GM23338 (cell line): ENCODE measurements around the gene NCF2. TPM values are rescaled to one million over a fixed set of nuclear protein-coding genes. Genes with fewer than 3 reads are reported as not detected.

Experiments
- ATAC-seq: fragments of 200-7000 bp; cut with Tn5 transposase; 3 replicates; pipeline ENCODE4 v1.9.1; 2020
- DNase-seq: peaks from one replicate; pipeline ENCODE4 v3.0.0-alpha.2; 2015; ENCODE audit warnings: low spot score
- H2AFZ ChIP-seq: fragments of 200-600 bp; sonication (generic); 2 replicates; pipeline ENCODE4 v1.8.0; 2016; ENCODE audit warnings: antibody characterized with exemption, mild to moderate bottlenecking, moderate library complexity
- H3F3A ChIP-seq: fragments of 200-600 bp; sonication (generic); replicated peaks from 2 replicates; pipeline ENCODE4 v1.8.0; 2017; ENCODE audit warnings: antibody characterized with exemption, mixed run types, low read depth
- H3K27ac ChIP-seq: fragments of 200-600 bp; sonication (generic); 2 replicates; pipeline ENCODE4 v1.6.1; 2016; ENCODE audit warnings: low read depth
- H3K27me3 ChIP-seq: fragments of 200-600 bp; sonication (generic); 2 replicates; pipeline ENCODE4 v1.8.0; 2016; ENCODE audit warnings: mild to moderate bottlenecking, mixed run types, moderate library complexity; ENCODE audit not compliant: insufficient read depth
- H3K36me3 ChIP-seq: fragments of 200-600 bp; sonication (generic); 2 replicates; pipeline ENCODE4 v1.8.0; 2016; ENCODE audit warnings: mild to moderate bottlenecking; ENCODE audit not compliant: insufficient read depth
- H3K4me1 ChIP-seq: fragments of 200-600 bp; sonication (generic); 2 replicates; pipeline ENCODE4 v1.8.0; 2016; ENCODE audit warnings: mild to moderate bottlenecking, moderate library complexity; ENCODE audit not compliant: insufficient read depth
- H3K4me2 ChIP-seq: fragments of 200-600 bp; sonication (generic); 2 replicates; pipeline ENCODE4 v1.7.1; 2017; ENCODE audit warnings: mixed run types
- H3K4me3 ChIP-seq: fragments of 200-600 bp; sonication (generic); 2 replicates; pipeline ENCODE4 v1.6.1; 2016; ENCODE audit warnings: mixed run types
- H3K79me2 ChIP-seq: fragments of 200-600 bp; sonication (generic); replicated peaks from 2 replicates; pipeline ENCODE4 v1.8.0; 2017; ENCODE audit warnings: mild to moderate bottlenecking; ENCODE audit not compliant: insufficient read depth
- H3K9me2 ChIP-seq: fragments of 200-600 bp; sonication (generic); 2 replicates; pipeline ENCODE4 v1.8.0; 2017; ENCODE audit not compliant: insufficient read depth
- H4K20me1 ChIP-seq: fragments of 200-600 bp; sonication (generic); replicated peaks from 2 replicates; pipeline ENCODE4 v1.8.0; 2017; ENCODE audit warnings: mild to moderate bottlenecking; ENCODE audit not compliant: insufficient read depth
- H3K27ac Mint-ChIP-seq: 2 replicates; pipeline ENCODE4 v1.8.0; 2020; ENCODE audit warnings: inconsistent platforms, mild to moderate bottlenecking, moderate library complexity, mixed read lengths
- H3K27me3 Mint-ChIP-seq: 3 replicates; pipeline ENCODE4 v1.8.0; 2022; ENCODE audit warnings: low read depth, mild to moderate bottlenecking, moderate library complexity, mixed read lengths, inconsistent platforms; ENCODE audit not compliant: insufficient read depth, poor library complexity
- H3K36me3 Mint-ChIP-seq: 3 replicates; pipeline ENCODE4 v1.8.0; 2021; ENCODE audit warnings: low read depth, mild to moderate bottlenecking, inconsistent platforms, moderate library complexity, mixed read lengths
- H3K4me1 Mint-ChIP-seq: 3 replicates; pipeline ENCODE4 v1.8.0; 2020; ENCODE audit warnings: mild to moderate bottlenecking, inconsistent platforms, mixed read lengths
- H3K4me3 Mint-ChIP-seq: 3 replicates; pipeline ENCODE4 v1.8.0; 2021; ENCODE audit warnings: moderate library complexity, mild to moderate bottlenecking, inconsistent platforms, mixed read lengths
- H3K9me3 Mint-ChIP-seq: 3 replicates; pipeline ENCODE4 v1.8.0; 2020; ENCODE audit warnings: moderate library complexity, mild to moderate bottlenecking, inconsistent platforms, mixed read lengths
- CREB1 ChIP-seq: fragments of 250-450 bp; sonication (Bioruptor Pico); IDR thresholded peaks from 2 replicates; pipeline ENCODE4 v1.5.0; 2020; ENCODE audit warnings: low read depth, mild to moderate bottlenecking, moderate library complexity
- EZH2 ChIP-seq: fragments of 200-600 bp; sonication (generic); IDR thresholded peaks from one replicate; pipeline ENCODE4 v1.8.0; 2017; ENCODE audit warnings: antibody characterized with exemption, mild to moderate bottlenecking, low read depth; ENCODE audit not compliant: unreplicated experiment
- EZH2phosphoT487 ChIP-seq: fragments of 200-600 bp; sonication (generic); IDR thresholded peaks from one replicate; pipeline ENCODE4 v1.8.1; 2018; ENCODE audit warnings: antibody characterized with exemption; ENCODE audit not compliant: unreplicated experiment
- JUNB ChIP-seq: IDR thresholded peaks from one replicate; pipeline ENCODE4 v1.6.1; 2016; ENCODE audit warnings: antibody characterized with exemption; ENCODE audit not compliant: unreplicated experiment
- NANOG ChIP-seq: IDR thresholded peaks from 2 replicates; pipeline ENCODE4 v1.6.1; 2016; ENCODE audit warnings: antibody characterized with exemption, borderline replicate concordance
- POLR2AphosphoS5 ChIP-seq: IDR thresholded peaks from 2 replicates; pipeline ENCODE4 v1.6.1; 2016; ENCODE audit warnings: antibody characterized with exemption, low read depth
- STAT1 ChIP-seq: IDR thresholded peaks from one replicate; pipeline ENCODE4 v1.6.1; 2016; ENCODE audit warnings: antibody characterized with exemption; ENCODE audit not compliant: unreplicated experiment
- ZNF114 ChIP-seq: fragments of 250-450 bp; sonication (Bioruptor Pico); IDR thresholded peaks from 2 replicates; pipeline ENCODE4 v1.5.0; 2020; ENCODE audit warnings: mild to moderate bottlenecking, moderate library complexity
- ZNF331 ChIP-seq: fragments of 250-450 bp; sonication (Bioruptor Pico); IDR thresholded peaks from 2 replicates; pipeline ENCODE4 v1.5.0; 2020; ENCODE audit warnings: low read depth, mild to moderate bottlenecking, moderate library complexity
- polyA plus RNA-seq: library from polyadenylated mRNA; unstranded; fragments of >200 nt; fragmentation: Nextera tagmentation; extraction: Ambion mirVana; gene quantifications from 2 replicates; pipeline ENCODE4 v1.2.1, GENCODE V29; 2016
- total RNA-seq: library from RNA; depleted of rRNA; stranded (reverse); fragments of >200 nt; shearing (Covaris generic); gene quantifications from 2 replicates; pipeline ENCODE4 v1.2.3, GENCODE V29; 2014
- TF ChIP-seq, protein P1 (sequence below): fragments of 250-450 bp; sonication (Bioruptor Pico); IDR thresholded peaks from 2 replicates; pipeline ENCODE4 v1.5.0; 2020; ENCODE audit warnings: mild to moderate bottlenecking, moderate library complexity
- TF ChIP-seq, protein P2 (sequence below), 2 experiments: fragments of 200-600 bp in 1 of 2; sonication (generic) in 1 of 2; conservative IDR thresholded peaks; 2 replicates each; pipeline versions ENCODE4 v1.5.1 to v1.6.1; 2016 to 2017; ENCODE audit warnings: antibody characterized with exemption in 2 of 2, low read depth in 2 of 2, mild to moderate bottlenecking in 2 of 2, moderate library complexity in 1 of 2
- TF ChIP-seq, protein P3 (sequence below): IDR thresholded peaks from 2 replicates; pipeline ENCODE4 v1.6.1; 2016; ENCODE audit warnings: antibody characterized with exemption
- TF ChIP-seq, protein P4 (sequence below): IDR thresholded peaks from one replicate; pipeline ENCODE4 v1.6.1; 2018; ENCODE audit warnings: antibody characterized with exemption; ENCODE audit not compliant: unreplicated experiment

NCF2 gene
- total and polyA plus RNA-seq, 2 experiments from 2014 or later = not detected

DNA sequence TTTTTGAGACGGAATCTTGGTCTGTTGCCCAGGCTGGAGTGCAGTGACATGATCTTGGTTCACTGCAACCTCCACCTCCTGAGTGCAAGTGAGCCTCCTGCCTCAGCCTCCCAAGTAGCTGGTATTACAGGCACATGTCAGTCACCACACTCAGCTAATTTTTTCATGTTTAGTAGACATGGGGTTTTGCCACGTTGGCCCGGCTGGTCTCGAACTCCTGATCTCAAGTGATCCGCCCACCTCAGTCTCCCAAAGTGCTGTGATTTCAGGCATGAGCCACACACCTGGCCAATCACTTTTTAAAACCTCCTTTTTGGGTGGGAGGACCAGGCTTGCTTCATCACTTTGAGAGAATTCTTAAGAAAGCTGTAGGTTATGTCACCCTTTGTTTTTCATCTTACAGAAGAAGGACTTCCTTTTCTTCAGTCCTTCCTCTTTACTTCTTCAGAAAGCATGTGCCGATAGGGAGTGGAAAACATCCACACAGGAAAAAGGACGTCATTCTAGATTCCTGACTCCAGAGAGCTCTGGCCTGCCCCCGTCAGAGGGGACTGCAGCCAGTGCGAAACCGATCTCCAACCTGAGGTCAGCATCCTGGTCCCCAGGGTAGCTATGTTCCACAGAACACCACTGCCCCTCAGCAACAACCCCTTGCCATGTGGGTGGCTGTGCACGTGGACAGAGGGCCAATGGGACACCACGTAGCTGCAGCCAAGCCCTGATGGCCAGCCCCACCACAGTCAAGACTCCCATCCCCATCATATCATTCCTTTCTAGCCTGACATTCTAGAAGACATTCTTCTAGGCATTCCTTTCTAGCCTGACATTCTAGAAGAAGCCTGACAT lies 21.9 kb downstream of the NCF2 start:
- Histone ChIP-seq H3K4me2 (no peak overlapping the region), H3F3A (no peaks in the 10 kb centered on the region), H3K4me3 (no peak overlapping the region), H3K79me2 (no peaks in the 10 kb centered on the region), H3K9me2 (0 out of 2 replicates have a peak, but pooled peaks cover 3% of the 10 kb centered on the region), H3K27me3 (no peaks in the 10 kb centered on the region), H2AFZ (no peak overlapping the region), H3K27ac (no peak overlapping the region), H3K4me1 (no peaks in the 10 kb centered on the region), H3K36me3 (no peaks in the 10 kb centered on the region), H4K20me1 (no peaks in the 10 kb centered on the region)
- TF ChIP-seq CREB1 (CRISPR knock-in tag) (no peak), JUNB (no peak), EZH2 (no peak), POLR2AphosphoS5 (no peak), NANOG (no peak), STAT1 (no peak), ZNF114 (CRISPR knock-in tag) (no peak), EZH2phosphoT487 (no peak), ZNF331 (no peak)
- TF ChIP-seq, protein P1, sequence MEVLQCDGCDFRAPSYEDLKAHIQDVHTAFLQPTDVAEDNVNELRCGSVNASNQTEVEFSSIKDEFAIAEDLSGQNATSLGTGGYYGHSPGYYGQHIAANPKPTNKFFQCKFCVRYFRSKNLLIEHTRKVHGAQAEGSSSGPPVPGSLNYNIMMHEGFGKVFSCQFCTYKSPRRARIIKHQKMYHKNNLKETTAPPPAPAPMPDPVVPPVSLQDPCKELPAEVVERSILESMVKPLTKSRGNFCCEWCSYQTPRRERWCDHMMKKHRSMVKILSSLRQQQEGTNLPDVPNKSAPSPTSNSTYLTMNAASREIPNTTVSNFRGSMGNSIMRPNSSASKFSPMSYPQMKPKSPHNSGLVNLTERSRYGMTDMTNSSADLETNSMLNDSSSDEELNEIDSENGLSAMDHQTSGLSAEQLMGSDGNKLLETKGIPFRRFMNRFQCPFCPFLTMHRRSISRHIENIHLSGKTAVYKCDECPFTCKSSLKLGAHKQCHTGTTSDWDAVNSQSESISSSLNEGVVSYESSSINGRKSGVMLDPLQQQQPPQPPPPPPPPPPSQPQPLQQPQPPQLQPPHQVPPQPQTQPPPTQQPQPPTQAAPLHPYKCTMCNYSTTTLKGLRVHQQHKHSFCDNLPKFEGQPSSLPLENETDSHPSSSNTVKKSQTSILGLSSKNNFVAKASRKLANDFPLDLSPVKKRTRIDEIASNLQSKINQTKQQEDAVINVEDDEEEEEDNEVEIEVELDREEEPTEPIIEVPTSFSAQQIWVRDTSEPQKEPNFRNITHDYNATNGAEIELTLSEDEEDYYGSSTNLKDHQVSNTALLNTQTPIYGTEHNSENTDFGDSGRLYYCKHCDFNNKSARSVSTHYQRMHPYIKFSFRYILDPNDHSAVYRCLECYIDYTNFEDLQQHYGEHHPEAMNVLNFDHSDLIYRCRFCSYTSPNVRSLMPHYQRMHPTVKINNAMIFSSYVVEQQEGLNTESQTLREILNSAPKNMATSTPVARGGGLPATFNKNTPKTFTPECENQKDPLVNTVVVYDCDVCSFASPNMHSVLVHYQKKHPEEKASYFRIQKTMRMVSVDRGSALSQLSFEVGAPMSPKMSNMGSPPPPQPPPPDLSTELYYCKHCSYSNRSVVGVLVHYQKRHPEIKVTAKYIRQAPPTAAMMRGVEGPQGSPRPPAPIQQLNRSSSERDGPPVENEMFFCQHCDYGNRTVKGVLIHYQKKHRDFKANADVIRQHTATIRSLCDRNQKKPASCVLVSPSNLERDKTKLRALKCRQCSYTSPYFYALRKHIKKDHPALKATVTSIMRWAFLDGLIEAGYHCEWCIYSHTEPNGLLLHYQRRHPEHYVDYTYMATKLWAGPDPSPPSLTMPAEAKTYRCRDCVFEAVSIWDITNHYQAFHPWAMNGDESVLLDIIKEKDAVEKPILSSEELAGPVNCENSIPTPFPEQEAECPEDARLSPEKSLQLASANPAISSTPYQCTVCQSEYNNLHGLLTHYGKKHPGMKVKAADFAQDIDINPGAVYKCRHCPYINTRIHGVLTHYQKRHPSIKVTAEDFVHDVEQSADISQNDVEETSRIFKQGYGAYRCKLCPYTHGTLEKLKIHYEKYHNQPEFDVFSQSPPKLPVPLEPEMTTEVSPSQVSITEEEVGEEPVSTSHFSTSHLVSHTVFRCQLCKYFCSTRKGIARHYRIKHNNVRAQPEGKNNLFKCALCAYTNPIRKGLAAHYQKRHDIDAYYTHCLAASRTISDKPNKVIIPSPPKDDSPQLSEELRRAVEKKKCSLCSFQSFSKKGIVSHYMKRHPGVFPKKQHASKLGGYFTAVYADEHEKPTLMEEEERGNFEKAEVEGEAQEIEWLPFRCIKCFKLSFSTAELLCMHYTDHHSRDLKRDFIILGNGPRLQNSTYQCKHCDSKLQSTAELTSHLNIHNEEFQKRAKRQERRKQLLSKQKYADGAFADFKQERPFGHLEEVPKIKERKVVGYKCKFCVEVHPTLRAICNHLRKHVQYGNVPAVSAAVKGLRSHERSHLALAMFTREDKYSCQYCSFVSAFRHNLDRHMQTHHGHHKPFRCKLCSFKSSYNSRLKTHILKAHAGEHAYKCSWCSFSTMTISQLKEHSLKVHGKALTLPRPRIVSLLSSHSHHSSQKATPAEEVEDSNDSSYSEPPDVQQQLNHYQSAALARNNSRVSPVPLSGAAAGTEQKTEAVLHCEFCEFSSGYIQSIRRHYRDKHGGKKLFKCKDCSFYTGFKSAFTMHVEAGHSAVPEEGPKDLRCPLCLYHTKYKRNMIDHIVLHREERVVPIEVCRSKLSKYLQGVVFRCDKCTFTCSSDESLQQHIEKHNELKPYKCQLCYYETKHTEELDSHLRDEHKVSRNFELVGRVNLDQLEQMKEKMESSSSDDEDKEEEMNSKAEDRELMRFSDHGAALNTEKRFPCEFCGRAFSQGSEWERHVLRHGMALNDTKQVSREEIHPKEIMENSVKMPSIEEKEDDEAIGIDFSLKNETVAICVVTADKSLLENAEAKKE (CRISPR knock-in tag) = no peak
- TF ChIP-seq, protein P2, sequence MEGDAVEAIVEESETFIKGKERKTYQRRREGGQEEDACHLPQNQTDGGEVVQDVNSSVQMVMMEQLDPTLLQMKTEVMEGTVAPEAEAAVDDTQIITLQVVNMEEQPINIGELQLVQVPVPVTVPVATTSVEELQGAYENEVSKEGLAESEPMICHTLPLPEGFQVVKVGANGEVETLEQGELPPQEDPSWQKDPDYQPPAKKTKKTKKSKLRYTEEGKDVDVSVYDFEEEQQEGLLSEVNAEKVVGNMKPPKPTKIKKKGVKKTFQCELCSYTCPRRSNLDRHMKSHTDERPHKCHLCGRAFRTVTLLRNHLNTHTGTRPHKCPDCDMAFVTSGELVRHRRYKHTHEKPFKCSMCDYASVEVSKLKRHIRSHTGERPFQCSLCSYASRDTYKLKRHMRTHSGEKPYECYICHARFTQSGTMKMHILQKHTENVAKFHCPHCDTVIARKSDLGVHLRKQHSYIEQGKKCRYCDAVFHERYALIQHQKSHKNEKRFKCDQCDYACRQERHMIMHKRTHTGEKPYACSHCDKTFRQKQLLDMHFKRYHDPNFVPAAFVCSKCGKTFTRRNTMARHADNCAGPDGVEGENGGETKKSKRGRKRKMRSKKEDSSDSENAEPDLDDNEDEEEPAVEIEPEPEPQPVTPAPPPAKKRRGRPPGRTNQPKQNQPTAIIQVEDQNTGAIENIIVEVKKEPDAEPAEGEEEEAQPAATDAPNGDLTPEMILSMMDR (conservative IDR thresholded peaks at IDR 0.05; ENCODE audit: low read depth in 2 of 2) = no peak
- TF ChIP-seq, protein P3, sequence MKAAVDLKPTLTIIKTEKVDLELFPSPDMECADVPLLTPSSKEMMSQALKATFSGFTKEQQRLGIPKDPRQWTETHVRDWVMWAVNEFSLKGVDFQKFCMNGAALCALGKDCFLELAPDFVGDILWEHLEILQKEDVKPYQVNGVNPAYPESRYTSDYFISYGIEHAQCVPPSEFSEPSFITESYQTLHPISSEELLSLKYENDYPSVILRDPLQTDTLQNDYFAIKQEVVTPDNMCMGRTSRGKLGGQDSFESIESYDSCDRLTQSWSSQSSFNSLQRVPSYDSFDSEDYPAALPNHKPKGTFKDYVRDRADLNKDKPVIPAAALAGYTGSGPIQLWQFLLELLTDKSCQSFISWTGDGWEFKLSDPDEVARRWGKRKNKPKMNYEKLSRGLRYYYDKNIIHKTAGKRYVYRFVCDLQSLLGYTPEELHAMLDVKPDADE = no peak
- TF ChIP-seq, protein P4, sequence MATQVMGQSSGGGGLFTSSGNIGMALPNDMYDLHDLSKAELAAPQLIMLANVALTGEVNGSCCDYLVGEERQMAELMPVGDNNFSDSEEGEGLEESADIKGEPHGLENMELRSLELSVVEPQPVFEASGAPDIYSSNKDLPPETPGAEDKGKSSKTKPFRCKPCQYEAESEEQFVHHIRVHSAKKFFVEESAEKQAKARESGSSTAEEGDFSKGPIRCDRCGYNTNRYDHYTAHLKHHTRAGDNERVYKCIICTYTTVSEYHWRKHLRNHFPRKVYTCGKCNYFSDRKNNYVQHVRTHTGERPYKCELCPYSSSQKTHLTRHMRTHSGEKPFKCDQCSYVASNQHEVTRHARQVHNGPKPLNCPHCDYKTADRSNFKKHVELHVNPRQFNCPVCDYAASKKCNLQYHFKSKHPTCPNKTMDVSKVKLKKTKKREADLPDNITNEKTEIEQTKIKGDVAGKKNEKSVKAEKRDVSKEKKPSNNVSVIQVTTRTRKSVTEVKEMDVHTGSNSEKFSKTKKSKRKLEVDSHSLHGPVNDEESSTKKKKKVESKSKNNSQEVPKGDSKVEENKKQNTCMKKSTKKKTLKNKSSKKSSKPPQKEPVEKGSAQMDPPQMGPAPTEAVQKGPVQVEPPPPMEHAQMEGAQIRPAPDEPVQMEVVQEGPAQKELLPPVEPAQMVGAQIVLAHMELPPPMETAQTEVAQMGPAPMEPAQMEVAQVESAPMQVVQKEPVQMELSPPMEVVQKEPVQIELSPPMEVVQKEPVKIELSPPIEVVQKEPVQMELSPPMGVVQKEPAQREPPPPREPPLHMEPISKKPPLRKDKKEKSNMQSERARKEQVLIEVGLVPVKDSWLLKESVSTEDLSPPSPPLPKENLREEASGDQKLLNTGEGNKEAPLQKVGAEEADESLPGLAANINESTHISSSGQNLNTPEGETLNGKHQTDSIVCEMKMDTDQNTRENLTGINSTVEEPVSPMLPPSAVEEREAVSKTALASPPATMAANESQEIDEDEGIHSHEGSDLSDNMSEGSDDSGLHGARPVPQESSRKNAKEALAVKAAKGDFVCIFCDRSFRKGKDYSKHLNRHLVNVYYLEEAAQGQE = no peak
- no peaks in the 10 kb centered on the region for H3K4me1 Mint-ChIP-seq
- H3K4me3 Mint-ChIP-seq = no peak overlapping the region
- ATAC-seq = no peak
- no peak overlapping the region for H3K27ac Mint-ChIP-seq
- H3K27me3 Mint-ChIP-seq = peaks cover 8% of the 10 kb centered on the region
- no peaks in the 10 kb centered on the region for H3K36me3 Mint-ChIP-seq
- H3K9me3 Mint-ChIP-seq = no peaks in the 10 kb centered on the region
- DNase-seq = peak; percentile 39
